MV-4-11 (cell line): ENCODE results near the gene FSIP1.
"Not testable (repeated sequence)": the region's sequence is repeated elsewhere in the genome, so short reads cannot be mapped to it uniquely, and the experiment has no call there.

Experiments used
- DNase-seq: peaks from one replicate; lab custom pipeline; 2025; lab: John Stamatoyannopoulos, UW

Gene FSIP1

DNA sequence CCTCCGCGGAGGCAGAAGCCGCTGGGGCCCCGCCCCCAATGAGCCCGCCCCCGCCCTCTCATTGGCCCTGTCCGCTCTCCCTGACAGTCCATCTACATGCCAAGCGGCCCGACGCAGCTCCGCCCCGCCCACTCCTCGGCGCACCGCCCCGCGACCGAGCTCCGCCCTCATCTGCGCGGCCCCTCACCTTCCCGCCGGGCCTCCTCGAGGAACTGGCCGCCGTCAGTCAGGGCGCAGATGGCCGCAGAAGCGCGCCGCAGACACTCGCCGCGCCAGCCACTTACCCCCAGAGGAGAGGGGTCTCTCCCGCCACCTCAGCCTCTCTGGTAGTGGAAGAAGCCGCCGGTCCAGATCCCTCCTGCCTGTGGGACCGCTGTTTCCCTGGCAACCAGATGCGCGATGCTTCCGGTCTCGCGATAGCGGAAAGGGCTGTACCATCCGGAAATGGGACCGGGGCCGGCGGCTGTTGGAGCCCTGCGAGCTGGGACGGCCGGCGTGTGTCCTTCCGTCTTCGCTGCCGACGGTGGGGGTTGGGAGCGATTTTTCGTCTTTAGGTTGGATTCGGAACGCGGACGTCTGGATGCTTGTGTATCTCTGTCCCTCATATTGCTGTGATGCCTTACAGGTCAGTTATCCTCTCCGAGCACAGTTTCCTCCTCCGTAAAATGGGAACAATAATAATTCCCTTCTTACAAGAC, at the start of gene FSIP1:
Gene FSIP1 (minus strand): TSS at position 401 of the 698 bp plus-strand sequence. CDS start 6,317 bp downstream, outside the sequence.
- DNase-seq, result peak; percentile 92

DNA sequence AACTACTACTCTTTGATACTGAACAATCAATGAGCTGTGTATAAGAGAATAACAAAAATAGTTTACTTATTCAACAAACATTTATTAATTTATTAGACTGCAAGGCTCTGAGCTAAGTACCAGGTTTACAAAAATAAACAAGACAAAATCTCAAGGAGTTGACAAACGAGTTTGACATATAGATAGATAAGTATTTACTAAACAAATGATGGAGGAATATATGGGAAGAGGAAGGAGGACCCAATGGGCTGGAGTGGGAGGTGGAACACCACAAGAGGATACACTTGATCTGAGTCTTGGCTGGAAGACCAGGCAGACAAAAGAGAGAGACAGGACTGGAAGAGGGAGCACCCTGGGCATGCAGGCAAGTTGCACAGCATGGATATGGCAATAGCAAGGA, 47.5 kb upstream of the FSIP1 start:
- no peak for DNase-seq

DNA sequence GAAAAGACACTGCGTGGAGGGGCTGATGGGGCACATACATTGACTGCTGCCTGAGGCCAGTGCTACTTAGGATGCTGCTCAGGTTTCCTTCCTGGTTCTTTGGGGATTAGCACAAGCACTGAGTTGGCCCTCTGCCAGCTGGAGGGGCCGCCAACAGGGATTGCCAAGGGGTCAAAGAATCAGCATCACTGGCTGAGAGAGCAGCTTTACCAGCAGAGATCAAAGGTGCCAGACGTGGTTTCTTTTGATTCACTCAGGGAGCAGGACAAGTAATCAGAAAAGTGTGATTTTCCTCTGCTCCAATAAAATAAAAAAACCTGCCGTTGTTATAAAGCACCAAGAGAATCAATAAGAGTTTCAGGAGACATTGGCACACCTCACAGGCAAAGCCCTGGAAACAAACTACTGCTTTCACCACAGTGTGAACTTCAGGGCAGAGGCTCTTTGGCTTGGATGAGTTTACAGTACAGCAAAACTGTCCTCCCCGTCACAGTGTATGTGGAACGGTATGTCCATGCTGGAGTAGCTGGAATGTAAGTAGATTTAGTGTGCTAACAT, 45.8 kb upstream of the FSIP1 start:
- DNase-seq, result no peak

DNA sequence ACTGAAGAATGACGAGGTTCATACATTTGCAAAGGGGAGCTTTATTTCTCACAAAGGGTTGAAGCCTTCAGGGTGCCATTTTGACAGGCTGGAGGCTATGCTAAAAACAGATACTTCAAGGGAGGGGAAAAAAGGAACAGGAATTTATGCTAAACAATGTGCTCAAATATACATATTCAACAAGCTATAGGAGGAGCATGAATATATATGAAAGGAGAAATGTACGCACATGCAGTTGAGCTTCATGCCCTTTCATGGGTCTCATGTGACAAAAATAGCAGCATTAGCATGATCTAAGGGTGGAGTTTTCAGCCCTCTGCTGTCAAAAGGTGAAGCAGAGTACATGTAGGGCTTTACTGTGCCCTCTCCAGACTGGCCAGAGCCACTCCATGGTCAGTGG, 44.3 kb upstream of the FSIP1 start:
- no peak for DNase-seq

DNA sequence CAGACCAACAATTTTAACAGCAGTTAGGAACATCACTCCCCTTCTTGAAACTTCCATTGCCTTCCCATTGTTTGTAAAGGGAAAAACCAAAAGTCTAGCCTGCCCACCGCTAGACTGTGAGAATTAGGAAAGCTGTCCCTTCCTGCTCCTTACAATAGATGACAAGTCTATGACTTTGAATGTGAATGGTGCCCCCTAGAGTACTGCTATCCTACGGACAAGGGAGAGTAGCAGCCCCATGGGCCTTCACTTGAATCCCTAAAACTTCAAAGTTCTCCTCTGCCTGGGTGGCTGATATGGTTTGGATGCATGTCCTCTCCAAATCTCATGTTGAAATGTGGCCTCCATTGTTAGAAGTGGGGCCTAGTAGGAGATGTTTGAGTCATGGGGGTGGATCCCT, 41.0 kb upstream of the FSIP1 start:
- DNase-seq, result no peak

DNA sequence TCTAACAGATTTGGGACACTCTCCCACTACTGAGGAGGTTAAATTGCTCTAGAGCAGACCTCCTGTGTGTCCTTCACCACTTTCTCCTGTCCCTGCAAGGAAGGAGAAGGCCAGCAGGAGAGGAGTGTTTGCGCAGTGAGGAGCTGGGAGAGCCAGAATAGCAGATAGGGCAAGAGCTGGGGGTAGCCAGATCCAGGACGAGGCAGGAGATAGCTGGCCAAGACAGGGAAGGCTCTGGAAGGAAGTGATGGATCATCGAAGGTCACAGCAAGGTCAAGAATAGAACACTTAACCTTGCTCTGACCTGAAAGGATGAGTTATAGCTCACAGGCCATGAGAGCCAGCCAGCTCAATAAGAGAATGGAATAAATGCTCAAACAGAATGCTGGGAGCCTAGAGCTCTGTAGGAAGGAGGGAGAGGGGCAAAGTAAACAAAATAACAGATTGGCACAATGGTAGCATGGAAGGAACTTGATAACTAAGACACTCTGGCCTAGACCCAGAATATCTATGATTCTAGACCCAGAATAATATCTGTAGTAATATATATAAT, 37.5 kb upstream of the FSIP1 start:
- no peak for DNase-seq

DNA sequence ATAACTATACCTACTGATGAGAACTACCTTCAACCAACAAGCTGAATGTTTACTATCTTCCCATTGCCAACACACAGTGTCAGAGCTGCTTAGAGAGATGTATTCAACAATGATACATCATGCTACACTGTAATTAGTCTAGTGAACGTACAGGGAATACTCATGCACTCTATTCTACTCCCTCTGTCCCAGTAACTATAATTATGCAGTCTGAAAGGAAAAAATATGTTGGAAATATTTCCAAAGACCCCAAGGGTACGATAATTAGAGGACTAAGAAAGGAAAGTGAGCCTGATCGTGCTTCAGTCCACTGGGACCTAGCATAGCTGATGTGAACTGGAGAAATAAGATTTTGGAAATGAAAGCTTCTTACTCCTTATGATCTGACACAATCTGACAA, 36.9 kb upstream of the FSIP1 start:
- no peak for DNase-seq

DNA sequence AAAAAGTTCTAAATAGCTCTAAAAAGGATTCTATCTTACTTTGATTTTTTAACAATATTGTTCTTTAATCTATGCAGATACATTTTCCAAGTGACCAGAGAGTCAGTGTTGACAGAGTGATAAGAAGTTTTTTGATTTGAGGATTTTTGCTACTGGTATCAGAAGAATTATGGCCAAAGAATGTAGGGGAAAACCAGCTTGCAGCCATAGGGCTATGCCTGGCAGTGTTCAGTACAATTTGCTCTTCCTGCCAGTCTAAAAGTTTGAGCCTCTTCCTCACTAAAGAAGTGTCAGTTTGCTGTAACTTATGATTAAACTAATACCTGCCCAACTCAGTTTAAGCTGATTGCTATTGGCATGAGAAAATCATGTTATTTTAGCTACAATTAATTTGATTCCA, 35.3 kb upstream of the FSIP1 start:
- DNase-seq, result no peak

DNA sequence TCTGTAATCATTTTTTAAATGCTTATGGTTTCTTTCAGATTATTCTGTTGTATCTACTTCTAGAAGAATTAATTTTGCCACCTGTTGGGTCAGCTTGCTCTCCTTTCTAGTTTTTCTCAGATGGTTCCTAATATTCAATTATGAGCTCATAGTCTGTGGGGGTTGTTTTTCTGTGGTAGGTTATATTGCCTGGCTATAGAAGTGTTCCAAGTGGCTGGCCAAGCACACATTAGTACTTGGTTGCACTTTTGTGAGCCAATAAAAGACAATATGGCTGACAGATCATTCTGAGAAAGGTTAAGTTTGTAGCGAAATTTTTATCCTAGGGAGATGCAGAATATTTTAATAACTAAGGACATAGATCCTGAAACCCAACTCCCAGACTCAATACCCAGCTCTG, 31.8 kb upstream of the FSIP1 start:
- no peak for DNase-seq

DNA sequence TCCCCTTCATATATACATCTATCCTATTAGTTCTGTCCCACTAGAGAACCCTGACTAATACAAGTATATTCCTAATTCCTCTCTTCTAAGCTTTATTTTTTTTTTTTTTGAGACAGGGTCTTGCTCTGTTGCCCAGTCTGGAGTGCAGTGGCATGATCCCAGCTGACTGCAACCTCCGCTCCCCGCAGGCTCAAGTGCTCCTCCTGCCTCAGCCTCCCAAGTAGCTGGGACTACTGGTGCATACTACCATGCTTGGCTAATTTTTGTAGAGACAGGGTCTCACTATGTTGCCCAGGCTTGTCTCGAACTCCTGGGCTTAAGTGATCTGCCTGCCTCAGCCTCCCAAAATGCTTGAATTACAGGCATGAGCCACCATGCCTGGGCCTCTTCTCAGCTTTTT, 30.0 kb upstream of the FSIP1 start:
- DNase-seq, result not testable (repeated sequence)

DNA sequence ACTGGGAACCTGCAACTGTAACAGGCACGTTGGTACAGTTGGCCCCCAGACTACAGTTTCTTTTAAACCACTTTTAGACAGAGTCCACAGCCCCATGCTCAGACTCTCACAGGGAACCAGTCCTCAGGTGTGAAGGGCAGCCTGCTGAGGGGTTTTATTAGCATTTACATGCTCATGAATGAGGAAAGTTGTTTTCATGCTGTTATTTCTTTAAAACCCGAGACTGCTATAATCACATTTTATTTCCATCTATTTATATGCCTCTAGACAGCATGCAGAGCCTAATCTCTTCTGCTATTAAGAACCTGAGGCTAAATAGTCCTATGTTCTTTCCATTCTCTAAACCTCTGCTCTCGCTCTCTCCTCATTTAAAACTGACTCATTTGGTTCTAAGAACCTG, 26.3 kb upstream of the FSIP1 start:
- DNase-seq, result no peak

DNA sequence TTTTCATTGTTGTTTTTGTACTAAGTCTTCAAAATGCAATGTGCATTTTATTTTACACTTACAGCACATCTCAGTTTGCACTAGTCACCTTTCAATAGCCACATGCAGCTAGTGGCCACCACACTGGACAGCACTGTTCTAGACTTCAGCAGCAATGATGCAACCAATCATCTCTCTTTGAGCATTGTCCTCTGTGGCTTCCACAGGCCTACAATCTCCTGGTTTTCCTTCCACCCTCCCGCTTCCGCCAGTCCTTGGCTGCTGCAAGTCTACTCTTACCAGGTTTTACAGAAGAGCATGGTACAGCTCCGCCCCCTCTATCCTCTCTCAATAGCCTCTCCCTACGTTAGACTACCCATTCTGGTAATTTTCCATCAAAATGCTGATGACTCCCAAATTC, 25.1 kb upstream of the FSIP1 start:
- no peak for DNase-seq

DNA sequence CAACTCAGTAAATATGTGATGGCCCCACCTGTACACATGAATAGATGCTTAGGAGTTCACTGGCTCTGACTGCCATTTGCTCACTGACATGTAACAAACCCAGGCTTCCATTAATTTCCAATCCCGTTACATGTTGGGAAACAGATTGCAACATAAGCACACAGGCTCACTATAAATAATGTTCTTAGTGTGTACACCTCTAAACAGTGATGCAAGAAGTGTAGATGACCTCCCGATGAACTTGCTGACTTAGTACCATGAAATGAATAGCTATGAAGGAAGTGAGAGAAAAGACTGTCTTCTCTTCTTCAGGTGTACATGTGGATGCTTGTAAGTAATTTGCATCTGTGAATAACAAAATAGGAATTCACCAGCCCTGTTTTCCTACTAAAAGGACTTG, 21.4 kb upstream of the FSIP1 start:
- peak; percentile 53 for DNase-seq

DNA sequence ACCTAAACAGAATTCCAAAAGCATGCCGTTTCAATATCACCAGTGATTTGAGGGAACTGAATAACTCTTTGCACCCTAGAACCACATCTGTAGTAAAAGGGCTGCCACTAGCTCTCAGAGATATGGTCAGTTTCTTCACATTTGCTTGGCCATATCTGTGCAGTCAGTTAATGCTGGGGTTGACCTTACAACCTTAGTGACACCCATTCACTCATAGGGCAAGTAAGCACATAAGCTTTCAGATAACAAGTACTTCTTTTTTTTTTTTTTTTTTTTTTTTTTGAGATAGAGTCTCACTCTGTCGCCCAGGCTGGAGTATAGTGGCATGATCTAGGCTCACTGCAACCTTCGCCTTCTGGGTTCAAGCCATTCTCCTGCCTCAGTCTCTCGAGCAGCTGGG, 20.4 kb upstream of the FSIP1 start:
- no peak for DNase-seq

DNA sequence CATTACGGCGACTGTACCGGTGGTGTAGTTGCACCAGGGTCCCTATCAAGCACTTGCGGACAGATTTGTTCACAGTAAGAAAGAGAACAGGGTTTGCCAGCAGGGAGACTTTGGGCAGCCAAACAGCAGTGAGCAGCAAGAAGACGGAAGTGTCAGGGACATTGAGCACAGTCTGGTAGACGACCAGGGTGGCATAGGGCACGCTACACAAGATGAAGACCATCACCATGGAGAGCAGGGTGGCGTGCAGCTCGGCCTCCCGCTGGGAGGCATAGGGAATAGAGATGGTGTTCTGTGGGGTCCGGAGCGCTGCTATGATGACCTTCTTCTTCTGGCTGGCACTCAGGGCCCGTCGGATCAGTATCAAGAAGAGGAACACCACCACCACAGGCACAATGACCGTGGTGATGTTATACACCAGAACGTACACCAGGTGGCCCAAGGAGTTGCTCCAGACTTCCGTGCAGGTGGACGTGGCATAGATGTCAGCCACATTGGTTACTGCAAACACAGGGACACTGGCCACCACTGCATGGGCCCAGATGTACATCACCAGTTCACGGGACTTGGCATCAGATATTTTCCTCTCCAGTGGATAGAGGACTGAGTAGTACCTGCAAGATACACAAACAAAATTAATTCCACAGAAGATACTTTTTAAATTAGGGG, 19.1 kb upstream of the FSIP1 start:
- no peak for DNase-seq

DNA sequence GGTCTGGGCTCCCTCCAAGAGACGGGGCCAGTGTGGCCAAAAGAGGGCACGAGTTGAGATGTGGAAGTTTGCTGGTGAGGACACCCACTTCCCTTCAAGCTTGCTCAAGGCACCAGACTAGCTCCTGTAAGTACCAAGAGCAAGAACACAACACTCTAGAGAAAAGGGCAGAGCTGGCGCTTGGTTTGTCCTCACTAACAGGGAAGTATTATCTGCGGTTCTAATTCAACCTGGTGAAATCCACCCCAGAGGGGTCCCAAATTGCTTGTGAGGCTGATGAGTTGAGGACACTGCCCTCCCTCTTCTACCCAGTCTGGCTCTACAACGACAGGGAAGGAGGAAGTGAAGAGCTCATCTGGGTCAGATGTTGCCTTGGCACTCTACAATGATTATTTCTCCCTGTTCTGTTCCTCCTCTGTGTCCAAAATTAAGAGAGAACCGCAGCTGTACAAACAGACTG, 16.9 kb upstream of the FSIP1 start:
- DNase-seq, result peak; percentile 62

DNA sequence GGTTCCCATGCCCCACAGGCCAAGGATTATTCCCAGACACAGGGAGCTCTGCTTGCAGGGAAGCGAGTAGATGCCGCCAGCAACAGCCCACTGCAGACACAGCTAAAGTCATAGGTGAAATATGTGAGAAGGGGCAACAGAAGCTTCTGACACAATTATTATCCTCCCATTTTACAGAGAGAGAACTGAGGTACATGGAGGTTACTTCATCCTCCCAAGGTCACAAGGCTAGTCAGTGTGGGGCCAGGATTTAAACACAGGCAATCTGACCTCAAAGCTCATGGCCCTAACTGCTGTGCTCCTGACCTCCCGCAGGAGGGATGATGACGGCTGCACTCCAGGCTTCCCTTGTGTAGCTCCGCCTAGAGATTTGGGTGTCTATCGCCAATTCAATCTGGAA, 15.7 kb upstream of the FSIP1 start:
- no peak for DNase-seq

DNA sequence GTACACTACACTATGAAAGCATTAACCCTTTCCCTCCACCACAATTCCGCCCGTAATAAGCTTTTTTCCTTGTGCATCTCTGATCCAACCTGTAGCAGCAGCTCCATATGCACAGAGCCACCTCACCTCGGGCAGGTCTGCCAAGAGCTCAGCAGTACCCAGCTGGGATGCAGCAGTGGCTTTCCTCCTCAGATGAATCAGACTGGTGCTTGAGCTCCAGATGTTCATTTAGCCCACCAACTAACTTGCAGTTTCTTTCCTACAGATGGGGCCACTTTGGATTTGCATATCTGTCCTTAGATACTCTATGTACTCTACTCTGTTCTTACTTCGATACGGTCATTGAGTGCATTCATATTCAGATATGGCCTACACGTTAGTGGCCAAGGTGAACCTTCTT, 14.8 kb upstream of the FSIP1 start:
- no peak for DNase-seq

DNA sequence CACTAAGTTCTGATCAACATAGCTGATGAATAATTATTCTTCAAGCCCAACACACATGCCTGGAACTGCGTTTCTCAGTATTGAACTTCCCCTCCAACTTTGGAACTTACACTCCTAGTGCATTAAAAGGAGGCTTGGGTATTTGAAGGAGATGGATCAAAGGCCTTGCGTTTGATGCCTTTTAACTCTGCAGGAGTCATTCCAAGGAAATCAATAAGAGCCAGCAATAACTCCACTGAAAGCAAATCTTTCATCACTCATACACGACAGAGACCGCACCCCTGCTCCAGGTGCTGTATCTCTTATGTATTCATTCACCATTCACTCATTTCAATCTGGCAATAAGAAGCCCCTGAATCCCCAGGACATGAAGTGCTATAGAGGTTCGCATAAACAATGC, 14.0 kb upstream of the FSIP1 start:
- no peak for DNase-seq

DNA sequence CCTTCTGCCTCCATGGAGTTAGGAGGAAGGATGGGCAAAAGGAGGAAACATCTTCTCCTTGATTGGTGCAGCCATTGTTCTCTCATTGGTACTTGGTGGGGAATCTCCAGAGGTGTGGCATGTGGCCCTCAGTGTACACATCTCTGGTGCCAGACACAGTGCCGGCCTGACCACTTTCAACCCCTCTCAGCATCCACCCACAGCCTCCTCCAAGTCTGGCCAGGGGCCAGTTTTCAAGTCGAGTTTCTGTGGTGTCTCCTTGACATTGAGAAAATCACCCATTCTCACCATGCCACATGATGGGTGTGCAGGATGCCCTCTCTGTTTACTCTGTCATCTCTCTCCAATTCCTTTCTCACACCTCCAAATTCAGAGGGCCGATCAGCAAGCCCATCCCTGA, 12.8 kb upstream of the FSIP1 start:
- no peak for DNase-seq

DNA sequence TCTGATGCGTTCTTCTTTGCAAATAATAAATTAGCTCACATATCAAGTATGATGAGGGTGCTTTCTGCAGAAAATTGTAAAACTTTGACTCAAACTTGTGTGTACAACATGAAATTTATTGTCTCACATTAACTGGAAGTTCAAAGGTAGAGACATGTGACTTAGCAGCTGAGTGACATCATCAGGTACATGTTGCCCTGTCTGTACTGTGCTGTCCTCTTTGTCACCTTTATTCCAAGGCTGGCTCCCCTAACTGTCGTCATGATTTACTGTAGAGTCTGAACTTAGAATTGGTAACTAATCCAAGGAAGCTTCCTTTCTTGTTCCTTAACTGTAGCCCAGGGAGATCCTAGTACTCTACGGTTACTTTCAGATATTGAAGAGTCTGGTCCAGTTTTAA, 12.3 kb upstream of the FSIP1 start:
- no peak for DNase-seq

DNA sequence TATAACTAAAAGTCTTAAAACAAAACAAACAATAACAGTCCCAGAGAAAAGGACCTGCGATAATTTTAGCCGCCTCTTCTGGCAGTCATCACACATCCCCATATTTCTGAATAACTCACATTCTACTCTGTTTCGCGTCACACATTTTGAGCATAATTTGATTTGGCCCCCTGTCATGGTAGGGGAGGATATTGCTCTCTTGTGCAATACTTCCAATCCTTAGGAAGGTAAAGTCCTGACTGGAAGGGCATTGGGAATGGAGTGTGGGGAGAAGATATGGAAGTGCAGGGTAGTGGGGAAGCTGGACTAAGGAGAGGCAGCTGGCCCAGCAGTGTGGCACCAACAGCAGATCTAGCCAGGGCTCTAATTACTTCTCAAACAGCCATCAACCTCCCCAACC, 11.3 kb upstream of the FSIP1 start:
- DNase-seq, result no peak

DNA sequence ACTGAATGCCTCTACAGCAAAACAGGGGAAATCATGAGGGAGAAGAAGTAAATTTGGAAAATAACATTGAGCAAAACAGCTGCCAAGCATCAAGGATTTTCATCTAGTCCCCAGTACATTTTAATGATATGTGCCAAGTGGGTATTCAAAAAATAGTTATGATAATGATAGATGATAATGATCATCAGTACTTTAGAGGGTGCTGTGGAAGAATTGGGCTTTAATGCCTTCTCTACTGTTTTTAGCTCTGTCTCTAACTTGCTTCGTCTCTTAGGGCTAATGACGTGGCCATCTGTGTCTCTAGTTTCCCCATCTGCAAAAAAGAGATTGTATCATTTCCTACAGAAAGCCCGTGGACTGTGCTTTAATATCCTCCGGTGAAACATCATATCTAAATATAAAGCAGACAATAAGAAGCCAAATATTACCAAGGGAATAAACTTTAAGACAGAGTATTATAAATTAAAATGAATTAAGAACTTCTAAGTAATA, 10.2 kb upstream of the FSIP1 start:
- no peak for DNase-seq
